Activated CD4-positive, alpha-beta T cell treated with anti-CD3 and anti-CD28 coated beads, Interleukin-2, Interleukin-6, amounts not matched to agents 100 ng/mL and 50 ng/mL, durations not matched to agents 16 hours and 8 hours (primary cell): ENCODE results near the gene FAM72B.
"Not testable (repeated sequence)": the region's sequence is repeated elsewhere in the genome, so short reads cannot be mapped to it uniquely, and the experiment has no call there.

ENCODE experiments used
- DNase-seq: peaks from one replicate; pipeline ENCODE4 v3.0.0-alpha.2; 2020

FAM72B gene

GRCh38 chr1:121184290-121185127, at the start of gene FAM72B, which contains the start of gene SRGAP2C:
Gene FAM72B (minus strand): TSS chr1:121184340. CDS start chr1:121183489, 851 bp downstream.
Gene SRGAP2C (plus strand): TSS chr1:121184975. CDS start chr1:121187447, 2,472 bp downstream.
- peak; percentile 97 for DNase-seq

GRCh38 chr1:121232445-121233125, 48.4 kb upstream of the FAM72B start:
- DNase-seq, result not testable (repeated sequence)

GRCh38 chr1:121230636-121231035, 46.5 kb upstream of the FAM72B start:
- not testable (repeated sequence) for DNase-seq

- not testable (repeated sequence) for DNase-seq
Measured at GRCh38 chr1:121227544-121228330, 43.6 kb upstream of the FAM72B start.

GRCh38 chr1:121226925-121227324, 42.8 kb upstream of the FAM72B start:
- DNase-seq, result not testable (repeated sequence)

GRCh38 chr1:121226295-121226904, 42.3 kb upstream of the FAM72B start:
- DNase-seq, result not testable (repeated sequence)

GRCh38 chr1:121224714-121225113, 40.6 kb upstream of the FAM72B start:
- not testable (repeated sequence) for DNase-seq

GRCh38 chr1:121221770-121222169, 37.6 kb upstream of the FAM72B start:
- DNase-seq, result peak; percentile 56

- not testable (repeated sequence) for DNase-seq
Measured at GRCh38 chr1:121216676-121217075, 32.5 kb upstream of the FAM72B start.

- DNase-seq, result not testable (repeated sequence)
Measured at GRCh38 chr1:121215699-121216417, 31.7 kb upstream of the FAM72B start.

- DNase-seq, result not testable (repeated sequence)
Measured at GRCh38 chr1:121214544-121215156, 30.5 kb upstream of the FAM72B start.

GRCh38 chr1:121213491-121213890, 29.4 kb upstream of the FAM72B start:
- not testable (repeated sequence) for DNase-seq

- DNase-seq, result not testable (repeated sequence)
Measured at GRCh38 chr1:121210778-121211177, 26.6 kb upstream of the FAM72B start.

GRCh38 chr1:121208375-121208774, 24.2 kb upstream of the FAM72B start:
- DNase-seq, result not testable (repeated sequence)

- not testable (repeated sequence) for DNase-seq
Measured at GRCh38 chr1:121207328-121207727, 23.2 kb upstream of the FAM72B start.

- not testable (repeated sequence) for DNase-seq
Measured at GRCh38 chr1:121205786-121206711, 21.9 kb upstream of the FAM72B start.

GRCh38 chr1:121202986-121203385, 18.8 kb upstream of the FAM72B start:
- not testable (repeated sequence) for DNase-seq

- not testable (repeated sequence) for DNase-seq
Measured at GRCh38 chr1:121200985-121201981, 17.1 kb upstream of the FAM72B start.

GRCh38 chr1:121200232-121200631, 16.1 kb upstream of the FAM72B start:
- not testable (repeated sequence) for DNase-seq
